Right lung (tissue), 5 donors: Measurements from ENCODE around the gene THOC2. TPM values are rescaled to one million over a fixed set of nuclear protein-coding genes. Genes with fewer than 3 reads are reported as not detected.
A peak's percentile ranks its signal among the peaks of the same experiment; 100 is the strongest.
"Not testable (repeated sequence)": the region's sequence is repeated elsewhere in the genome, so short reads cannot be mapped to it uniquely, and the experiment has no call there.

Source experiments
- DNase-seq, 2 donors: peaks; one replicate each; pipeline ENCODE4 v3.0.0-alpha.2; 2013
- polyA plus RNA-seq, 5 donors: library from polyadenylated mRNA; unstranded; fragments of 120-200 nt; gene quantifications; one replicate each; pipeline versions ENCODE4 v1.2.1 to v1.2.3, GENCODE V29; 2013; ENCODE audit warnings: inconsistent platforms in 1 of 5, low replicate concordance in 1 of 5; ENCODE audit not compliant: insufficient read length in 5 of 5, insufficient read depth in 1 of 5

Gene THOC2
- polyA plus RNA-seq, 5 donors: 95.3 to 166 (median 145) TPM

DNA sequence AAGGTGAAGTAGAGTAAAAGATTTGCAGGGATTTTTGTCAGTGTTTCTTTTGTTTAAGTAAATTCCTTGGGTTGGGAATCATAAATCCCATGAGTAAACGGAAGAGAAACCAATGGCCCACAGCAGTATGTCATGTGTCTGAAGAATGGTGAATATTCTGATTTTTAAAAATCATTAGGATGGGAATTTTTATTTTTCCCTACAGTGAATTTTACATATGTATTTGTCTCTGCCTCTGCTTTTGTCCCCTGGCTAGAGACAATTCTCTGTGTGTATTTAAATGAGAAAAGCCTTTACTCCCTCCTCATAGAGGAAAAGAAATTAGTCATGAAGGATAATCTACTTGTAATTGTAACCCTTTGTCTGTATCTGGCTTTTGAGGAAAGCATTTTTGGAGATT, 152.1 kb downstream of the THOC2 start:
- no peak for DNase-seq

DNA sequence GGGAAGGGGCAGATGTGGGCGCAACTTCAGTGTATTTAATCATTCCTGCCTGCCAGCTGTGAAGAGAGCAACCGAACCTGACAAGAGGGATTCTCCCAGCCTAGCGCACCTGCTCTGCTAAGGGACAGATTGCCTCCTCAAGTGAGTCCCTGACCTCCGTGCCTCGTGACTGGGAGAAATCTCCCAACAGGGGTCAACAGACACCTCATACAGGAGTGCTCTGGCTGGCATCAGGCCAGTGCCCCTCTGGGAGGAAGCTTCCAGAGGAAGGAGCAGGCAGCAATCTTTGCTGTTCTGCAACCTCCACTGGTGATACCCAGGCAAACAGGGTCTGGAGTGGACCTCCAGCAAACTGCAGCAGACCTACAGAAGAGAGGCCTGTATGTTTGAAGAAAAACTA, 158.8 kb downstream of the THOC2 start:
- DNase-seq: not testable (repeated sequence)

DNA sequence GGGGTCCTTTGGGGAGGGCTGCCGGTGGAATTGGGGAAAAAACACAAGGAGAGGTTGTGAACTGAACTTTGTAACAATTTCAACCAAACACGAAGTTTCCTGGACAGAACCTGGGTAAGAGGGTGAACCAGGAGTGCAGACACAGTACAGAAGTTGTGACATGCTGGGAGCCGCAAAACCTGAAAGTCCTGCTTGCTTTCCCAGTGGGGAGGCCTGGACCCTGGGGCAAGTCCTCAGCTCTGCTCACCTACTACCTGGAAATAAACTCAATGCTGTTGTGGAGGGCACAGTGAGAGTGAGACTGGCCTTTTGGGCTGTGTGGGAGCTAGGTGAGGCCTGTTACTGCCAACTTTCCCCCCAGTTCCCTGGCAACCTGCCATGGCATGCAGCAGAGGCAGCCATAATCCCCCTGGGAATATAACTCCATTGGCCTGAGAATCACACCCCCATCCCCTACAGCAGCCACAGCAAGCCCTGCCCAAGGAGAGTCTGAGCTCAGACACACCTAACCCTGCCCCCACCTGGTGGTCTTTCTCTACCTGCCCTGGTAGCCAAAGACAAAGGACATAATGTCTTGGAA, 162.8 kb downstream of the THOC2 start:
- peak; percentile 4 to 5 for DNase-seq

DNA sequence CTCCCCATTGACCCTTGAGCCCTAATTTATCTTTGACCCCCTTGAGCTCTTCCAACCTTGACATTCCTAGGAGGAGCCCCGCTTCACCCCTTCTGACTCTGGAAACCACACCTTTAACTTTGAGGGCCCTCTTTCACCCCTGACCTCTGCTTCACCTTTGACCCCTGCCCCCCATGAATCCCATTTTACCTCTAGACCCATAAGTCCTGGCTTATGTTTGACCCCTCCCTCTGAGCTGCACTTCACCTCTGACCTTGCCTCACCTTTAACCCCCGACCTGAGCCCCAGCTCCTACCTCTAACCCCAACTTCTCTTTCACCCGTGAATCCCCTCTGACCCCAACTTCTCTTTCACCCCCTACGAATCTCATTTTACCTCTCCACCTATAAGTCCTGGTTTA, 169.7 kb downstream of the THOC2 start:
- no peak for DNase-seq

DNA sequence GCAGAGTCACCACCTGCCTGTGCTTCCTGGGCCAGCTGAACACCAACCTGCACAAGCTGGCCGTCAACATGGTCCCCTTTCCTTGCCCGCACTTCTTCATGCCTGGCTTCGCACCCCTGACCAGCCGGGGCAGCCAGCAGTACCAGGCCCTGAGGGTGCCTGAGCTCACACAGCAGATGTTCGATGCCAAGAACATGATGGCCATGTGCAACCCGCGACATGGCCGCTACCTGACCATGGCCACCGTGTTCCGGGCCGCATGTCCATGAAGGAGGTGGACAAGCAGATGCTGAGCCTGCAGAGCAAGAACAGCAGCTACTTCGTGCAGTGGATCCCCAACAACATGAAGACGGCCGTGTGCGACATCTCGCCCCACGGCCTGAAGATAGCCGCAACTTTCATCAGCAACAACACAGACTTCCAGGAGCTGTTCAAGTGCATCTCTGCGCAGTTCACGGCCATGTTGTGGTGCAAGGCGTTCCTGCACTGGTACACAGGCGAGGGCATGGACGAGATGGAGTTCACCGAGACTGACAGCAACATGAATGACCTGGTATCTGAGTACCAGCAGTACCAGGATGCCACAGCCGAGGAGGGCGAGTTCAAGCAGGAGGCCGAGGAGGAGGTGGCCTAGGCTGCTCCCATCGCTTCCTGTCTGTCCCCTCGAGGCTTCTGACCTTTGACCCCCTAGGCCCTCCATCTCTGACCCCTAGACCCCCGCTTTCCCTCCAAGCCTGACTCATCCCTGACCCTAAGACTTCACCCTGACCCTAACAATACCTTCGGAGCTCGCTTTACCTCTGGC, 170.3 kb downstream of the THOC2 start:
- DNase-seq: no peak

DNA sequence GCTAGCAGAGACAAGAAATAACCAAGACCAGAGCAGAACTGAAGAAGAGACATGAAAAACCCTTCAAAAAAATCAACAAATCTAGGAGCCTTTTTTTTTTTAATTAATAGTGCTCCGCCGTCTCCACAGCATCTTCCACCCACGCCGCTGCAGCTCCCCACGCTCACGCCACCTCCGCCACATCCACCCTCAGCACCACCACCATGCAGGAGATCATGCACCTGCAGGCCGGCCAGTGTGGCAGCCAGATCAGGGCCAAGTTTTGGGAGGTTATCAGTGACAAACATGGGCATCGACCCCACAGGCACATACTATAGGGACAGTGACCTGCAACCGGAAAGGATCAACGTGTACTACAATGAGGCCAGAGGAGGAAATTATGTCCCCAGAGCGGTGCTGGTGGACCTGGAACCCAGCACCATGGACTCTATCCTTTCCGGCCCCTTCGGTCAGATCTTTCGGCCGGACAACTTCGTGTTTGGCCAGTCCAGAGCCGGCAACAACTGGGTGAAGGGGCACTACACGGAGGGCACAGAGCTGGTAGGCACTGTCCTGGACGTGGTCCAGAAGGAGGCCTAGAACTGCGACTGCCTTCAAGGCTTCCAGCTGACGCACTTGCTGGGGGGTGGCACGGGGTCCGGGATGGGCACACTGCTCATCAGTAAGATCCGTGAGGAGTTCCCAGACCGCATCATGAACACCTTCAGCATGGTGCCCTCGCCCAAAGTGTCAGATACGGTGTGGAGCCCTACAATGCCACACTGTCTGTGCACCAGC, 171.2 kb downstream of the THOC2 start:
- DNase-seq: no peak

DNA sequence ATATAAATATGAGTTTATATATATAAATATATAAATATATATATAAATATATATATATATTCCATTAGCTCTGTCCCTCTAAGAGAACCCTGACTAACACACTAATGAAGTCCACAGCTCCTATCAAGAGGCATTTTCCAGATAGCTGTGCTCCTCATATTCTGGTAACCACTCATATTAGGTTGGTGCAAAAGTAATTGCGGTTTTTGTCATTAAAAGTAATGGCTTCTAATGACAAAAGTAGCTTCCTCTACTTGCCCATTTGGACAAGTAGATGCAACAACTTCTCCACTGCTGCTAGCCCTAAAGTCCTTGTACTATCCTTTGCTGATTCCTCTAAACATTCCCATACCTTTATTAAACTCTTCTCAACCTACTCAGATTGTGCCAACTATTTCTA, 182.0 kb downstream of the THOC2 start:
- DNase-seq: no peak

Other genes with a start within 250 kb of the THOC2 start
- 10 to 100 TPM; 32.4 to 41.3 (median 37.5) TPM for gene XIAP, start 127.0 kb upstream of the THOC2 start, polyA plus RNA-seq
- 100 to 1,000 TPM in 4 of 5 donors, 10 to 100 TPM in 1; 71.1 to 145 (median 135) TPM for gene STAG2, start 228.7 kb upstream of the THOC2 start, polyA plus RNA-seq